NCI-H2196 treated with DMSO at 0.1 percent for 48 hours (cell line): ENCODE results near the gene CYLC2.

Experiments used
- DNase-seq: peaks from one replicate; lab custom pipeline; 2025; ENCODE audit not compliant: unreplicated experiment; lab: John Stamatoyannopoulos, UW

CYLC2 gene, protein sequence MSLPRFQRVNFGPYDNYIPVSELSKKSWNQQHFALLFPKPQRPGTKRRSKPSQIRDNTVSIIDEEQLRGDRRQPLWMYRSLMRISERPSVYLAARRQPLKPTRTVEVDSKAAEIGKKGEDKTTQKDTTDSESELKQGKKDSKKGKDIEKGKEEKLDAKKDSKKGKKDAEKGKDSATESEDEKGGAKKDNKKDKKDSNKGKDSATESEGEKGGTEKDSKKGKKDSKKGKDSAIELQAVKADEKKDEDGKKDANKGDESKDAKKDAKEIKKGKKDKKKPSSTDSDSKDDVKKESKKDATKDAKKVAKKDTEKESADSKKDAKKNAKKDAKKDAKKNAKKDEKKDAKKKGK

GRCh38 chr9:102995033-102995432 is at the start of gene CYLC2:
CYLC2 (plus strand) TSS chr9:102995333; CDS start chr9:102995381, 48 bp downstream.
- DNase-seq: no peak

- no peak for DNase-seq
These were observed 44.8 kb upstream of the CYLC2 start for GRCh38 chr9:102950346-102950745.

GRCh38 chr9:102966999-102967398 is 28.1 kb upstream of the CYLC2 start:
- DNase-seq: no peak

- no peak for DNase-seq
These were observed 27.2 kb upstream of the CYLC2 start for GRCh38 chr9:102967979-102968378.

DNA sequence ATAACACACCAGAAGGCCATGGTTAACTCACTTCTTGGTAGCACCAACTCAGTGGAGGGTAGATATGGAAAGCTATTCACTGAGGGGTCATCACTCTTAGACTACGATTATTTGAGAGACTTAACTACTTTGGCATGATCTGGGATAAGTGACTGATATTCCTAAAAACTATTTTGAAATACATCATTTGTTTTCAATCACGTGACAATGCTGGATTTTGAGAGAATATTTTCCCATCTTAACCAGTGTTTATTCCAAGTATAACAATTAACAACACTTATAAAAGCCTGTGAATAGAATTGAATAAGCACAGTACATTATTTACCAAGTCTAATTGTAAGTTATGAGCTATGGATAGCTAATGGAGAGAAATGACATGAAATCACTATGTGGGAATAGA is 22.4 kb upstream of the CYLC2 start:
- DNase-seq: no peak

DNA sequence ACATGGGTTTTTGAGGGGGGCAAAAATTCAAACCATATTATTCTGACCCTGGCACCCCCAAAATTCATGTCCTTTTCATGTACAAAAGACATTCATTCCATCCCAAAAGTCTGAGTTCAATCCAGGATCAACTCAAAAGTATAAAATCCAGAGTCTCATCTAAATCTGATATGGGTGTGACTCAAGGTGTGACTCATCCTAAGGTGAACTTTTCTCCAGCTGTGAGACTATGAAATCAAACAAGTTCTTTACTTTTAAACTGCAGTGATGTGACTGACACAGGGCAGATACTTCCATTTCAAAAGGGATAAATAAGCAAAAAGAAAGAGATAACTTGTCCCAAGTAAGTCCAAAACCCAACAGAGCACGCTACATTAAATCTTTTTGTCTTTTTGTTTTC is 20.6 kb upstream of the CYLC2 start:
- no peak for DNase-seq

DNA sequence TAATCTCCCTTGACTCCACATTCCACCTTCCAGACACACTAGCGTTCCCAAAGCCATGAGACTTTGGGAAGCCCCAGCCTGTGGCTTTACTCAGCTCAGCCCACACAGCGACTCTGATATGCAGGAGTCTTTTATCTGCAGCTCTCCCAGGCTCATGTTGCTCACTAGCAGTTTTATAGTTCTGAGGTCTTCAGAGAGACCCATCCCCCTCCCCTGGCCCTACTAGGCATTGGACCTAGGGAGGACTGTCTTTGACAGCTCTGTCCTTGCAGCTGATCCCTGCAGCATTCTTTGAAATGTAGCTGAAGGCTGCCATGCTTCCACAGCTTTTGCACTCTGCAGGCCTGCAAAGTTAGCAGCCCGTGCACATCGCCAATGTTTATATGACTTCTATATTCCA is 19.9 kb upstream of the CYLC2 start:
- no peak for DNase-seq

GRCh38 chr9:102985162-102985895 is 9.8 kb upstream of the CYLC2 start:
- DNase-seq: no peak

DNA sequence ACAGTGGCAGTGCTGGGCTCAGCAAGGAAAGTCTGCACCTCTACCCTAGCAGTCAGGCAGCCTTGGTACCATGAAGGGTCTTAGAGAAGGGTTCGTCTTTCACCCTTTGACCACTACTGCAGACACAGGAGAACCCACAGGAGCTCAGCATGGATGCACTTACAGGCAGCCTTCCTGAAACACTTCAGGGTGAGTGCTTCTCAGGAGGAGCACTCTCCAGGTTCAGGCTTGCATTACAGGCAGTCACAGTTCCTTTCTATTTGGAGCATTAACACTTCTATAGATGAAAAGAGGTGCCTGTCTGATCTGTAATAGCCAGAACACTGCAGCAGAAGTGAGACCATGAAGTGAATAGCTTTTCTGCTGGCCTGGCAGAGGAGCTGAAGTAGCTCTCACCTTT is 8.7 kb upstream of the CYLC2 start:
- DNase-seq: no peak

GRCh38 chr9:103003689-103004088 is 8.6 kb downstream of the CYLC2 start:
- no peak for DNase-seq

DNA sequence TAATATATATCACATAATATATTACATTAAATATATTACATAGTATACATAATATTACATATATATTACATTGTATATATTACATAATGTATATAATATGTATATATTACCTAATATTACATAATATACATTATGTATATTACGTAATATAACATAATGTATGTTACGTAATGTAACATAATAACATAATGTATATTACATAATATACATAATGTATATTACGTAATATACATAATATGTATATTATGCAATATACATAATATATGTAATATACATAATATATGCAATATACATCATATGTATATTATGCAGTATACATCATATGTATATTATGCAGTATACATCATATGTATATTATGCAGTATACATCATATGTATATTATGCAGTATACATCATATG is 19.1 kb downstream of the CYLC2 start:
- no peak for DNase-seq

- DNase-seq: no peak
These were observed 30.7 kb downstream of the CYLC2 start for GRCh38 chr9:103025796-103026195.

- DNase-seq: no peak
These were observed 42.7 kb downstream of the CYLC2 start for GRCh38 chr9:103037508-103038477.

GRCh38 chr9:103041961-103042360 is 46.8 kb downstream of the CYLC2 start:
- DNase-seq: no peak
